HepG2 (cell line): ENCODE measurements around the gene DRC3.

Experiments used
- MEIS2 ChIP-seq: sonication (generic); formaldehyde crosslinking; IDR thresholded peaks from 2 replicates; pipeline ENCODE4 v1.9.0; 2021; ENCODE audit warnings: mild to moderate bottlenecking, missing genetic modification reagents
- TF ChIP-seq, protein P1 (sequence below), 2 experiments: sonication (generic) in 1 of 2; formaldehyde crosslinking in 1 of 2; IDR thresholded peaks; 2 replicates each; pipeline versions ENCODE4 v1.4.0 to v1.6.1; 2018 to 2020; ENCODE audit warnings: missing genetic modification reagents in 2 of 2, borderline replicate concordance in 1 of 2, low read depth in 1 of 2, mild to moderate bottlenecking in 1 of 2, missing biosample characterization in 1 of 2
- TF ChIP-seq, protein P2 (sequence below), 2 experiments: sonication (generic) in 1 of 2; formaldehyde crosslinking in 1 of 2; IDR thresholded peaks; 2 replicates each; pipeline versions ENCODE4 v1.5.1 to v1.6.1; 2011 to 2020; ENCODE audit warnings: borderline replicate concordance in 1 of 2, low read depth in 1 of 2, low read length in 1 of 2, mild to moderate bottlenecking in 1 of 2, missing genetic modification reagents in 1 of 2, moderate library complexity in 1 of 2

DNA sequence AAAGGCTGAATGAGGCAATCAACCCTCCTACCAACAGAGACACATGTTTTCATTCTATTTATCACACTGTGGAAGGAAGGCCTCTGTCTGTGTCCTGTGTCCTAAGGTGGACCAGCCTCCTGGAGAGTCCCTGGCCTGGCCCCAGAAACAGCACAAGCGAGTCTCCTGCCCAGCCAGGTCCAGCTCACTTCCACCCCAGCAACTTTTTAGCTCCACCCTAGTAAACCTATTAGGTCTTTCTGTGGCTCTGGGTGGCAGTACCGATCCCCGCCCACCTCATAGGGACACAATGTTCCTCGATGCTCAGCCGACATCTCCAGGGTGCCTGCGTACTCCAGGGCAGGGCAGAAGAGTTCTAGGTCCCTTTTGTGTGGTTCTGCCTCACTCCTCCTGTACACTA is 10.7 kb downstream of the DRC3 start:
- TF ChIP-seq MEIS2 (CRISPR knock-in tag) = no peak
- TF ChIP-seq, protein P1, sequence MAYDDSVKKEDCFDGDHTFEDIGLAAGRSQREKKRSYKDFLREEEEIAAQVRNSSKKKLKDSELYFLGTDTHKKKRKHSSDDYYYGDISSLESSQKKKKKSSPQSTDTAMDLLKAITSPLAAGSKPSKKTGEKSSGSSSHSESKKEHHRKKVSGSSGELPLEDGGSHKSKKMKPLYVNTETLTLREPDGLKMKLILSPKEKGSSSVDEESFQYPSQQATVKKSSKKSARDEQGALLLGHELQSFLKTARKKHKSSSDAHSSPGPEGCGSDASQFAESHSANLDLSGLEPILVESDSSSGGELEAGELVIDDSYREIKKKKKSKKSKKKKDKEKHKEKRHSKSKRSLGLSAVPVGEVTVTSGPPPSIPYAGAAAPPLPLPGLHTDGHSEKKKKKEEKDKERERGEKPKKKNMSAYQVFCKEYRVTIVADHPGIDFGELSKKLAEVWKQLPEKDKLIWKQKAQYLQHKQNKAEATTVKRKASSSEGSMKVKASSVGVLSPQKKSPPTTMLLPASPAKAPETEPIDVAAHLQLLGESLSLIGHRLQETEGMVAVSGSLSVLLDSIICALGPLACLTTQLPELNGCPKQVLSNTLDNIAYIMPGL (CRISPR knock-in tag; IDR thresholded peaks at IDR 0.05; ENCODE audit: borderline replicate concordance in 1 of 2, low read depth in 1 of 2) = no peak
- TF ChIP-seq, protein P2, sequence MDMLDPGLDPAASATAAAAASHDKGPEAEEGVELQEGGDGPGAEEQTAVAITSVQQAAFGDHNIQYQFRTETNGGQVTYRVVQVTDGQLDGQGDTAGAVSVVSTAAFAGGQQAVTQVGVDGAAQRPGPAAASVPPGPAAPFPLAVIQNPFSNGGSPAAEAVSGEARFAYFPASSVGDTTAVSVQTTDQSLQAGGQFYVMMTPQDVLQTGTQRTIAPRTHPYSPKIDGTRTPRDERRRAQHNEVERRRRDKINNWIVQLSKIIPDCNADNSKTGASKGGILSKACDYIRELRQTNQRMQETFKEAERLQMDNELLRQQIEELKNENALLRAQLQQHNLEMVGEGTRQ (IDR thresholded peaks at IDR 0.05; ENCODE audit: low read depth, low read length) = no peak
- TF ChIP-seq, protein P2 (CRISPR knock-in tag; IDR thresholded peaks at IDR 0.05; ENCODE audit: borderline replicate concordance) = no peak
